ENCODE measurements around the gene PITX3.
"Not testable (repeated sequence)": the region's sequence is repeated elsewhere in the genome, so short reads cannot be mapped to it uniquely, and the experiment has no call there.

Gene PITX3

GRCh38 chr10:102254426-102254825 lies 13.1 kb upstream of the PITX3 start:
- no peak for DNase-seq

- not testable (repeated sequence) for DNase-seq
Observed at GRCh38 chr10:102252508-102252907, 11.2 kb upstream of the PITX3 start.

GRCh38 chr10:102247734-102248133 lies 6.4 kb upstream of the PITX3 start:
- no peak for DNase-seq

- no peak for DNase-seq
Observed at GRCh38 chr10:102246261-102246660, 4.9 kb upstream of the PITX3 start.

- no peak for DNase-seq
Observed at GRCh38 chr10:102245932-102246251, 4.6 kb upstream of the PITX3 start.

GRCh38 chr10:102245082-102245931 lies 4.0 kb upstream of the PITX3 start, which contains the start of gene GBF1:
GBF1 (plus strand) TSS chr10:102245532; CDS start chr10:102258939, 13,407 bp downstream.
- DNase-seq, result peak; percentile 85

GRCh38 chr10:102243309-102243708 lies 2.0 kb upstream of the PITX3 start:
- no peak for DNase-seq

GRCh38 chr10:102242118-102242485 lies 790 bp upstream of the PITX3 start:
- no peak for DNase-seq

GRCh38 chr10:102241032-102241443 lies 274 bp downstream of the PITX3 start:
- DNase-seq, result no peak

- DNase-seq, result no peak
Observed at GRCh38 chr10:102240467-102241031, 763 bp downstream of the PITX3 start.

GRCh38 chr10:102237711-102238252 lies 3.5 kb downstream of the PITX3 start:
- DNase-seq, result no peak

GRCh38 chr10:102236006-102236405 lies 5.3 kb downstream of the PITX3 start:
- no peak for DNase-seq

- DNase-seq, result no peak
Observed at GRCh38 chr10:102235598-102235920, 5.8 kb downstream of the PITX3 start.

GRCh38 chr10:102234888-102235597 lies 6.3 kb downstream of the PITX3 start:
- DNase-seq, result no peak

GRCh38 chr10:102233997-102234396 lies 7.3 kb downstream of the PITX3 start:
- no peak for DNase-seq

GRCh38 chr10:102231357-102232318 lies 9.7 kb downstream of the PITX3 start:
- DNase-seq, result peak; percentile 77

GRCh38 chr10:102230861-102231356 lies 10.4 kb downstream of the PITX3 start:
- peak; percentile 66 for DNase-seq

- DNase-seq, result peak; percentile 52
Observed at GRCh38 chr10:102230264-102230860, 10.9 kb downstream of the PITX3 start.

- DNase-seq, result peak; percentile 88
Observed at GRCh38 chr10:102229810-102230263, 11.5 kb downstream of the PITX3 start.

GRCh38 chr10:102227050-102227449 lies 14.3 kb downstream of the PITX3 start:
- DNase-seq, result no peak

GRCh38 chr10:102226542-102226870 lies 14.8 kb downstream of the PITX3 start:
- DNase-seq, result no peak

All from activated T-cell treated with anti-CD3 and anti-CD28 coated beads, Interleukin-2, amount 50 U/mL, for 1 hour (primary cell).